HG02938 (cell line): ENCODE data around the gene RFFL.

Experiments
- ATAC-seq: cut with Tn5 transposase; IDR thresholded peaks from one replicate; pipeline ENCODE4 v1.9.1; 2021; ENCODE audit warnings: mild to moderate bottlenecking, moderate library complexity; ENCODE audit not compliant: unreplicated experiment

Gene RFFL

DNA sequence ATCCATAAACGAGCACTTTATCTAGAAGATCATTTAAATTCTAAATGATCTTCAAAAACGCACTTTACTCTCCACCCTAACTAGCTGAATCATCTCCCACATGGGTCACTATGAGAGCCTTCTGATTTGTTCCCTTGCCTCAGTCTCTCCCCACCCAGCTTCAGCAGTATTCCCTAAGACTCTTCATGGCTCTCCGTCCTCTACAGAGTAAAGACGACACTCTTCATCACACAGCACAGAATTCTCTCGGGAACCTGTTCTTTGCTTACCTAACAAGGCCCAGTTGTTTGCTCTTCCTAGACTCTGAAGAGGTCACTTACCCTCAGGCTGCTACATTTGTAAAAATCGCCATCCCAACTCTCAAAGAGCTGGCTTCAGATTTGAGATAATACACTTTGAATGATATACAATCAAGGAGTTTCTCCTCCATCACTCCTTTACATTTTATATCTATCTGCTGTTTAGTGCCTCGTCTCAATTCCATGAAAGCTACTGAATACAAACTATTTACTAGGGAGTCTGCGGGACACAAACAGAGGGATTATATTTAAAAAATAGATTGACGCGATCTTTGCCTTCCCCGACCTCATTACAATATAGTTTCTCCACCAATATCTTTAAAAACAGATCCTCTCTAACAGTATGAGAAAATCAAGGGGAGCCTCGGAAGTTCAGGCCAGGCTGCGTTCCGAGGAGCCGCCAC is 83.7 kb downstream of the RFFL start:
- no peak for ATAC-seq

DNA sequence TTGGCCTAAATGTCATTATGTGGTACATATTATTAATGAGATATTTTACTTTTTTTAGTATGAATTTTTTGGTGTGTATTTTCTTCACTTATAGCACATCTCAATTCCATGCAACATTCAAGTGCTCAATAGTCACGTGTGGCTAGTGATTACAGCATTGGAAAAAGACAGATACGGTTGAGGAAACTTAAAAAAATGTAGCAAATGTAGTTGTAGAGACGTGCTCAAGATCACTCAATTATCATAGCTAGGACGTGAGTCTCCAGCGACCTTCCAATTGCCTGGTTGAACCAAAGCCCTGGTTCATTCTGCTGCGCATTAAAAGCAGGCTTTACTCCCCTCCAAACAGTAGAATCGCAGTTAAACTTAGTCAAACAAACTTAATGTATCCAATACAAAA is 84.4 kb downstream of the RFFL start:
- ATAC-seq: no peak

GRCh38 chr17:34974794-34975785 is 88.4 kb downstream of the RFFL start:
- no peak for ATAC-seq

DNA sequence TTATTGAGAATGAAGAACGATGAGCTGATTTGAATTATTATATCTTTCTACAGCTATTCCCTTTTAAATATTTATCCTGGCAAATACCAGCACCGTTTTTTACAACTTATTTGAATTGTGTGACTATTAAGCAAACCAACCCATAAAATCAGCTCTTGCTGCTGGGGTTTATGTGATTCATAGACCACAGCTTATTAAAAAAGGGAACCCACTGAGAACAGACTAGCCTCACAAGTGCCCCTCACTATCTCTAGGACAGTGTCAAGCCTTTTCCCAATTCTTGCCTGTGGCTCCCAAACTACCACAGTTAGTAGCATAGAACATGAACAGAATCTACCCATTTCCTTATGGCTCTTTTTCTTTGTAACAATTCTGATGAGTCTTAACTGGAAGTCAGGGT is 89.3 kb downstream of the RFFL start:
- no peak for ATAC-seq

GRCh38 chr17:34961093-34961911 is 102.2 kb downstream of the RFFL start, which contains the start of the genes CCT6B and ZNF830:
CCT6B (minus strand) TSS chr17:34961460; CDS start chr17:34961393, 67 bp downstream.
ZNF830 (plus strand) TSS chr17:34961540; CDS start chr17:34961567, 27 bp downstream.
- peak; percentile 78 for ATAC-seq

GRCh38 chr17:34958438-34958837 is 105.1 kb downstream of the RFFL start:
- no peak for ATAC-seq
